Measurements from ENCODE around the gene HACD3. TPM values are rescaled to one million over a fixed set of nuclear protein-coding genes. Genes with fewer than 3 reads are reported as not detected.

Gene HACD3
- polyA plus RNA-seq, 1 of the 3 experiments (the other 2 are of a cell fraction): 45.7 TPM

DNA sequence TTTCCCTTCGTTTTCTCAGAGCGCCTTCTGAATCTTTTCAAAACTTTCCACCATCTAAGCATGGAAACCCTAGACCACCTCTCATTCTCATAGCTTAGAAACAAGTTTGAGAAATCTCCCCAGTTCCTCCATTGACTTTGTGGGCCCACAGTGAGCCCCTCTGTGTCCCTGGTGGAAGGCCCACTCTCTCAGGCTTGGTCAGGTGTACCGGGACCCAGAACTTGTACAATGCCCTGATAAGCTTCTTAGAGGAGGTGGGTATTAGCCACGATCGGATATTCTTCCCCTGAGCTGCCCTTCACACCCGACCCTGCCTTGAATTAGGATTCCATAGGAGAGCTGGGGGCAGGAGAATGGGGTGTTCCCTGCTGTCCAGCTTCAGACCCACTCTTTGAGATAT, 91.4 kb downstream of the HACD3 start, which contains the start of gene SLC24A1:
Gene SLC24A1, plus strand, starts transcription at position 301 of the 400 bp plus-strand sequence. CDS start 2,143 bp downstream, outside the sequence.
- Histone ChIP-seq H3K9ac (no peak within 1 kb of the TSS), H3K4me1 (ENCODE audit: control insufficient read depth in 1 of 2, insufficient read depth in 2 of 2, low read depth in 1 of 2, low read length in 1 of 2) (peaks cover 0 to 4% of the 10 kb centered on the region in 2 experiments; a peak in 2 of 4 replicates), H3K36me3 (replicated peaks in 1 of 2; ENCODE audit: control insufficient read depth in 1 of 2, insufficient read depth in 2 of 2, low read length in 1 of 2) (peaks cover 0 to 12% of the 10 kb centered on the region in 2 experiments), H3K27ac (ENCODE audit: low read depth in 2 of 2, low read length in 1 of 2) (no peak within 1 kb of the TSS), H3K4me3 (ENCODE audit: low read depth in 2 of 2, low read length in 1 of 2) (no peak within 1 kb of the TSS), H3F3A (replicated peaks; ENCODE audit: insufficient read depth) (no peaks in the 10 kb centered on the region), H4K20me1 (ENCODE audit: insufficient read depth) (no peaks in the 10 kb centered on the region), H3K9me2 (no peaks in the 10 kb centered on the region), H2AFZ (ENCODE audit: low read depth) (no peak within 1 kb of the TSS), H3K4me2 (no peak within 1 kb of the TSS), H3K79me2 (ENCODE audit: insufficient read depth) (no peaks in the 10 kb centered on the region), H3K27me3 (ENCODE audit: insufficient read depth) (no peaks in the 10 kb centered on the region), H3K9me3 (no peaks in the 10 kb centered on the region)
- DNase-seq: no peak
- TF ChIP-seq GABPA (IDR thresholded peaks at IDR 0.05; ENCODE audit: low read depth): no peak
- TF ChIP-seq TCF12 (IDR thresholded peaks at IDR 0.05): no peak
- no peak for TF ChIP-seq RAD21 (IDR thresholded peaks at IDR 0.05; ENCODE audit: low read length)
- no peak for TF ChIP-seq RFX5 (IDR thresholded peaks at IDR 0.05; ENCODE audit: low read length)
- no peak for TF ChIP-seq NFIC (IDR thresholded peaks at IDR 0.05; ENCODE audit: borderline replicate concordance)
- no peak for TF ChIP-seq CHD2 (IDR thresholded peaks at IDR 0.05; ENCODE audit: low read length, partially characterized antibody)
- no peak for TF ChIP-seq ELF1 (IDR thresholded peaks at IDR 0.05)
- no peak for TF ChIP-seq FOXM1 (IDR thresholded peaks at IDR 0.05; ENCODE audit: low read depth)
- no peak for TF ChIP-seq NRF1 (IDR thresholded peaks at IDR 0.05; ENCODE audit: low read depth, low read length)
- TF ChIP-seq EP300 (IDR thresholded peaks at IDR 0.05; ENCODE audit: borderline replicate concordance in 1 of 2, low read depth in 1 of 2, low read length in 1 of 2): no peak
- TF ChIP-seq TAF1 (IDR thresholded peaks at IDR 0.05; ENCODE audit: borderline replicate concordance, low read depth, low read length): no peak
- TF ChIP-seq, protein P1, sequence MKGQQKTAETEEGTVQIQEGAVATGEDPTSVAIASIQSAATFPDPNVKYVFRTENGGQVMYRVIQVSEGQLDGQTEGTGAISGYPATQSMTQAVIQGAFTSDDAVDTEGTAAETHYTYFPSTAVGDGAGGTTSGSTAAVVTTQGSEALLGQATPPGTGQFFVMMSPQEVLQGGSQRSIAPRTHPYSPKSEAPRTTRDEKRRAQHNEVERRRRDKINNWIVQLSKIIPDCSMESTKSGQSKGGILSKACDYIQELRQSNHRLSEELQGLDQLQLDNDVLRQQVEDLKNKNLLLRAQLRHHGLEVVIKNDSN (IDR thresholded peaks at IDR 0.05; ENCODE audit: borderline replicate concordance, low read depth): no peak
- no peak for TF ChIP-seq YY1 (IDR thresholded peaks at IDR 0.05; ENCODE audit: low read depth)
- POLR2A ChIA-PET: interaction anchor here (1.0 kb wide), 1 partner anchor 10 kb away, joined by 3 read pairs; the partner anchor contains the start of gene INTS14
- CTCF ChIA-PET: interaction anchor here (0.7 to 3.5 kb wide), 5 partner anchors 10 to 234 kb away, joined by 3 to 19 read pairs (median 4); partner anchors contain the start of gene INTS14
- WGBS (ENCODE audit: low lambda C conversion rate): 85% methylated on average over 6 of the region's 6 CpGs

DNA sequence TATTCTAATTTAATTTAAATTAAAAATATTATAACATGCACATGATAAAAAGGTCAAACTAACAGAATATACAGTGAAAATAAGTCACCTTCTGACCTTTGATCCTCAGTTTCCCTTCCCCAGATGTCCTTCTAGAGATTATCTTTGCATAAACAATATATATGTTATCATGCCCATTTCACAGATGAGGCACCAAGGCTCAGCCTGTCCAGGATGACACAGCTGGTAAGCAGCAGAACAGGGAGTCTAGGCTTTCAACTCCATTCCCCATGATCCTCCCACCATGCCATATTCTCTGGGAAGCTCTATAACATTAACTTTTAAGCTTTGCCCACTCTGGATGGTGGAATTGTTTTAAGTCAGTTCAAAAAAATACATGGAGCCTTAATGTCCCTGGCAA, 92.8 kb downstream of the HACD3 start:
- Histone ChIP-seq H3K4me3 (ENCODE audit: low read depth in 2 of 2, low read length in 1 of 2) (no peak overlapping the region), H3K27me3 (ENCODE audit: insufficient read depth) (no peaks in the 10 kb centered on the region), H4K20me1 (ENCODE audit: insufficient read depth) (no peaks in the 10 kb centered on the region), H2AFZ (ENCODE audit: low read depth) (no peak overlapping the region), H3K36me3 (replicated peaks in 1 of 2; ENCODE audit: control insufficient read depth in 1 of 2, insufficient read depth in 2 of 2, low read length in 1 of 2) (peaks cover 0 to 12% of the 10 kb centered on the region in 2 experiments), H3K4me2 (no peak overlapping the region), H3K4me1 (ENCODE audit: control insufficient read depth in 1 of 2, insufficient read depth in 2 of 2, low read depth in 1 of 2, low read length in 1 of 2) (peaks cover 0 to 4% of the 10 kb centered on the region in 2 experiments; a peak in 2 of 4 replicates), H3K9me3 (no peaks in the 10 kb centered on the region), H3K79me2 (ENCODE audit: insufficient read depth) (no peaks in the 10 kb centered on the region), H3K9ac (no peak overlapping the region), H3K27ac (ENCODE audit: low read depth in 2 of 2, low read length in 1 of 2) (no peak overlapping the region), H3F3A (replicated peaks; ENCODE audit: insufficient read depth) (no peaks in the 10 kb centered on the region), H3K9me2 (no peaks in the 10 kb centered on the region)
- no peak for TF ChIP-seq TEAD4 (IDR thresholded peaks at IDR 0.05; ENCODE audit: borderline replicate concordance, insufficient read depth)
- DNase-seq: no peak
- CTCF ChIA-PET: interaction anchor here (1.3 to 3.5 kb wide), 2 partner anchors 15 to 27 kb away, joined by 3 to 19 read pairs; no protein-coding TSS in a partner anchor
- POLR2A ChIA-PET: interaction anchor here (2.0 kb wide), 1 partner anchor 12 kb away, joined by 8 read pairs; the partner anchor contains the start of gene INTS14

Data from SK-N-SH (cell line).